ENCODE results near the gene KLK5. TPM values are rescaled to one million over a fixed set of nuclear protein-coding genes. Genes with fewer than 3 reads are reported as not detected.

The KLK5 gene
- total RNA-seq, 1 donor from 2014 or later: 3.4 TPM

DNA sequence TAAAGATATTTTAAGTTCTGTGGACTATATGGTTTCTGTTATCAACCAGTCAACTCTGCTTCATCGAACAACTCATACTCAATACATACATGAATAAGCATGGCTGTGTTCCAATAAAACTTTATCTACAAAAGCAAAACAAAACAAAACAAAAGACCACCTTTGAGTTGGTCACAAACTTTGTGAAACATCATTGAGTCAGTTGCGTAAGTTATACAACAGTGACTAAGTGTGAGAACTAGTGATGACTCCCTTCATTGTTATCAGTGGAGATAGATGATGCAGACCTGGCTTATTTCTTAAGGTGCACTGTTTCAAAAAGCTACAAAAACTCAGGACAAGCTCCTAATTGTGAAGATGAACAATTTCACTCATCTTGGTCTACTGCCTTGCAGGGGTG, 27.1 kb downstream of the KLK5 start:
- Histone ChIP-seq H3K4me3 (ENCODE audit: low read depth, low read length) (no peak overlapping the region), H3K27me3 (ENCODE audit: control insufficient read depth, insufficient read depth, low read length) (peaks cover 5% of the 10 kb centered on the region), H3K36me3 (ENCODE audit: control insufficient read depth, insufficient read depth, low read length) (no peaks in the 10 kb centered on the region)
- peak; percentile 90 for DNase-seq (ENCODE audit: low read depth)
- no peak for FAIRE-seq
- TF ChIP-seq, protein P1, sequence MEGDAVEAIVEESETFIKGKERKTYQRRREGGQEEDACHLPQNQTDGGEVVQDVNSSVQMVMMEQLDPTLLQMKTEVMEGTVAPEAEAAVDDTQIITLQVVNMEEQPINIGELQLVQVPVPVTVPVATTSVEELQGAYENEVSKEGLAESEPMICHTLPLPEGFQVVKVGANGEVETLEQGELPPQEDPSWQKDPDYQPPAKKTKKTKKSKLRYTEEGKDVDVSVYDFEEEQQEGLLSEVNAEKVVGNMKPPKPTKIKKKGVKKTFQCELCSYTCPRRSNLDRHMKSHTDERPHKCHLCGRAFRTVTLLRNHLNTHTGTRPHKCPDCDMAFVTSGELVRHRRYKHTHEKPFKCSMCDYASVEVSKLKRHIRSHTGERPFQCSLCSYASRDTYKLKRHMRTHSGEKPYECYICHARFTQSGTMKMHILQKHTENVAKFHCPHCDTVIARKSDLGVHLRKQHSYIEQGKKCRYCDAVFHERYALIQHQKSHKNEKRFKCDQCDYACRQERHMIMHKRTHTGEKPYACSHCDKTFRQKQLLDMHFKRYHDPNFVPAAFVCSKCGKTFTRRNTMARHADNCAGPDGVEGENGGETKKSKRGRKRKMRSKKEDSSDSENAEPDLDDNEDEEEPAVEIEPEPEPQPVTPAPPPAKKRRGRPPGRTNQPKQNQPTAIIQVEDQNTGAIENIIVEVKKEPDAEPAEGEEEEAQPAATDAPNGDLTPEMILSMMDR (IDR thresholded peaks at IDR 0.05; ENCODE audit: insufficient read depth, low read length, severe bottlenecking): no peak

DNA sequence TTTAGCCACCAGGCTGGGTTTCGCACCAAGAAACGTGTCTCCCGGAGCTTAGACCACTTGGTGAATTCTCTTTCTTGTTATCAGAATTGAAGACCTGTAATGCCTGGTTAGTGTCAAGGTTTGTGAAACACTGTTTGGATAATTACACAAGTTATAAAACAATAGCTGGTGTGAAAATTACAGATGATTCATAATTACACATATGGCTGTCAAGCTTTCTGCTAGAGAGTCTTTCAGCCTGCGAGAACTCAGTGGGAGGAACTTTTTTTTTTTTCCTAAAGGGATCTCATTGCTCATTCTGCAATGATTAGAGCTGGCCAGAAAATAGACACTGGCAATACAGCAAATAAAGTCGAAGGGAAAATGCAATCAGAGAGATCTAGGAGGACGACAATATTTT, 28.3 kb downstream of the KLK5 start:
- FAIRE-seq (no peak), DNase-seq (ENCODE audit: low read depth) (peak; percentile 81)
- peaks cover 5% of the 10 kb centered on the region for H3K27me3 ChIP-seq (ENCODE audit: control insufficient read depth, insufficient read depth, low read length)
- TF ChIP-seq, protein P1 (IDR thresholded peaks at IDR 0.05; ENCODE audit: insufficient read depth, low read length, severe bottlenecking): no peak
- no peaks in the 10 kb centered on the region for H3K36me3 ChIP-seq (ENCODE audit: control insufficient read depth, insufficient read depth, low read length)
- H3K4me3 ChIP-seq (ENCODE audit: low read depth, low read length): no peak overlapping the region

DNA sequence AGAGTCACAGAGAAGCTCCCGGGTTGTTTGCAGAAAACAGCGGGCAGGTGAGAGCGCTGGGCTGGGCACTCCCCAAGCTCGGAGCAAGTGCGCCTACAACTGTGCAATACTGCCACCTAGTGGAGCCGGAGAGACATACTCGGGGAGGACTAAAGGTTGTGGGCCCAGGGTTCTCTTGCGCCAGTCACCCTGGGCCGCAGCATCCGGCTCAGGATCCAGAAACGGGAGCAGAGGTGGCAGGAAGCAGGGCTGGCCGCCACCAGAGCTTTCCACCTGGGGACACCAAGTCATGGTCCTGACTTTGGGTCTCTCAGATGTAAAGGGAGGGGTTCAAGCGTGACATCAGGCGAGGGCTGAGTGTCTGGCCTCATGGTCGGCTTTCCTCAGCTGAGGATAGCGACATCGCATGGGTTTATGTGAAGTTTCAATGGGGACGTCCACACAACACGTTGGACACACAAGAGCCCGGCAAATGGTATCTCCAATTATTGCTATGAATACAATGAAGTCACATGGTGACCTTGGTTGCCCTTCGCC, 30.5 kb downstream of the KLK5 start:
- FAIRE-seq: no peak

DNA sequence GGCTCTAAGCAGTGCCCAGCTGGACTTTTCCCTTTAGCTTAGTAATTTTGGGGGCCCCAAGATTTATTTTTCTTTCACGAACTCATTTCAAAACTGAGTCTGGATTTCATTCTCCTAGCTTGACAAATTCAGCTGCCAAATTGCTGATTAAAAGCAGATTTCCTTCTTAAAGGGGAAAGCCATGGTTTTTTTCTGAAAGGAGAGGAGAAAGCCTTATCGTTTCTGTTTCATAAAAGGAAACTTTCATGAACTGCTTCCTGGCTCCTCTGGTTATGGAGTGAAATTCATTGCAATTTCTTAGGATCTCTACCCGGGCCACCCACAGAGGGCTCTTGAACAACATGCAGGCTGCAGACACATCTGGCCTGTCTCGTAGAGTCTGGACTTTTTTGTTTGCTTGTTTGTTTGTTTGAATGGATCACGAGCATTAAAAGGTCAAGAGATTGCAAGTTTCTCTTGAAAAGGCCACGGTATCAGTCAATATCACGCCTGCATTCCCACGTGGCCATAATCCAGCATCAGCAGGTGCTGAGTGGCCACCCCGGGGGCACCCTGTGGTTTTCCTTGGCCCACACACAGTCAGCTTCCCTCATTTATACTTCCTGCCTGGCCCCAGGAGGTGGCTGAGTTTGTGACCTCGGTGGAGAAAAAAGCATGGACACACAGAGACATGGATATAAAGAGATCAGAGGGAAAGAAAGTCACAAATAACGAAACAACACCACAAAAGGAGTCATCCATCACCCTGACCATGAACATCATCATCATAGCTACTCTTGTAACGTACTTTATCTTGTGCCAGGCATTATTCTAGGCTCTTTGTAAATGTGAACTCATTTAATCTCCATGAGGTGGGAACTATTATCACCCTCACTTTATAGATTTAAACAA, 31.2 kb downstream of the KLK5 start:
- no peaks in the 10 kb centered on the region for H3K36me3 ChIP-seq (ENCODE audit: control insufficient read depth, insufficient read depth, low read length)
- H3K4me3 ChIP-seq (ENCODE audit: low read depth, low read length): no peak overlapping the region
- no peak for FAIRE-seq
- TF ChIP-seq, protein P1 (IDR thresholded peaks at IDR 0.05; ENCODE audit: insufficient read depth, low read length, severe bottlenecking): no peak
- peaks cover 2% of the 10 kb centered on the region for H3K27me3 ChIP-seq (ENCODE audit: control insufficient read depth, insufficient read depth, low read length)
- DNase-seq (ENCODE audit: low read depth): no peak

More for the DNA sequence above, 30.5 kb downstream of the KLK5 start:
- Histone ChIP-seq H3K27me3 (ENCODE audit: control insufficient read depth, insufficient read depth, low read length) (peaks cover 2% of the 10 kb centered on the region), H3K36me3 (ENCODE audit: control insufficient read depth, insufficient read depth, low read length) (no peaks in the 10 kb centered on the region), H3K4me3 (ENCODE audit: low read depth, low read length) (no peak overlapping the region)
- DNase-seq (ENCODE audit: low read depth): peak; percentile 68
- TF ChIP-seq, protein P1 (IDR thresholded peaks at IDR 0.05; ENCODE audit: insufficient read depth, low read length, severe bottlenecking): peak; percentile 89

DNA sequence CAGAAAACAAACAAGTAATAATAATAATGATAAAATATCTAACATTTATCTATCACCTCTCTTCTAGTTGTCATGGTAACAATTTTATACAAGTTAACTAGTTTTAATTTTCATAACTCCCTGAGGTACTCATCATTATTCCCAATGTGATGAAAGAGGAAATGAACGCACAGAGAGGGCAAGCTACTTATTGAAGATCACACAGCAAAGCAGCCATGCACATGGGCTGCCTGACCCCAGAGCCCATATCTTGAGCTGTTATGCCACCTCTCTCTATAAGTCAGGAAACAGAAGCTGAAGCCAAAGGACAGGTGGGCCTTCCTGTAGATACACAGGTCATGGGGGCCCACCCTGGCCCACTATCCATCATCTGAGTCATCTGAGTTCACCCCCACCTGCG, 36.8 kb downstream of the KLK5 start:
- no peaks in the 10 kb centered on the region for H3K36me3 ChIP-seq (ENCODE audit: control insufficient read depth, insufficient read depth, low read length)
- peaks cover 13% of the 10 kb centered on the region for H3K27me3 ChIP-seq (ENCODE audit: control insufficient read depth, insufficient read depth, low read length)
- no peak for DNase-seq (ENCODE audit: low read depth)
- FAIRE-seq: no peak
- TF ChIP-seq, protein P1 (IDR thresholded peaks at IDR 0.05; ENCODE audit: insufficient read depth, low read length, severe bottlenecking): no peak
- no peak overlapping the region for H3K4me3 ChIP-seq (ENCODE audit: low read depth, low read length)

Data from bronchial epithelial cell (primary cell).